ENCODE measurements around the gene RALGAPA2.

DNA sequence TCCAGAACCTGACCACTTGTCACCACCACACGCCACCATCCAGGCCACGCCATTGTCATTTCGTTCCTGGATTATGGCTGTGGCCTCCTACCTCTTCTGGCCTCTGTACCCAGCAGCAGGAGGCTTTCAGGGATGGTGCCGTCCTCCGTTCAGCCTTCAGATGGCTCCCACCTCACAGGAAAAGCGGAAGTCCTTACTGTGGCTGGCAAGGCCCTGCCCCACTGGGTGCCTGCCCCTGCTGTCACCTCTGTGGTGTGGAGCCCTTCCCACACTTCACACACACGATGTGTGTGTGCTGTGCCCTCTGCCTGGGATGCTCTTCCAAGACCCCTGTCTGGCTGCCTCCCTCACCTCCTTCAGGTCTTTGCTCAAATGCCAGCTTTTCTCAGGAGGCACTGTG, 275.1 kb downstream of the RALGAPA2 start:
- TF ChIP-seq POLR2AphosphoS5 (IDR thresholded peaks at IDR 0.05) (no peak), EP300 (IDR thresholded peaks at IDR 0.05) (no peak), POLR2A (IDR thresholded peaks at IDR 0.05) (no peak)
- TF ChIP-seq, protein P1, sequence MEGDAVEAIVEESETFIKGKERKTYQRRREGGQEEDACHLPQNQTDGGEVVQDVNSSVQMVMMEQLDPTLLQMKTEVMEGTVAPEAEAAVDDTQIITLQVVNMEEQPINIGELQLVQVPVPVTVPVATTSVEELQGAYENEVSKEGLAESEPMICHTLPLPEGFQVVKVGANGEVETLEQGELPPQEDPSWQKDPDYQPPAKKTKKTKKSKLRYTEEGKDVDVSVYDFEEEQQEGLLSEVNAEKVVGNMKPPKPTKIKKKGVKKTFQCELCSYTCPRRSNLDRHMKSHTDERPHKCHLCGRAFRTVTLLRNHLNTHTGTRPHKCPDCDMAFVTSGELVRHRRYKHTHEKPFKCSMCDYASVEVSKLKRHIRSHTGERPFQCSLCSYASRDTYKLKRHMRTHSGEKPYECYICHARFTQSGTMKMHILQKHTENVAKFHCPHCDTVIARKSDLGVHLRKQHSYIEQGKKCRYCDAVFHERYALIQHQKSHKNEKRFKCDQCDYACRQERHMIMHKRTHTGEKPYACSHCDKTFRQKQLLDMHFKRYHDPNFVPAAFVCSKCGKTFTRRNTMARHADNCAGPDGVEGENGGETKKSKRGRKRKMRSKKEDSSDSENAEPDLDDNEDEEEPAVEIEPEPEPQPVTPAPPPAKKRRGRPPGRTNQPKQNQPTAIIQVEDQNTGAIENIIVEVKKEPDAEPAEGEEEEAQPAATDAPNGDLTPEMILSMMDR (IDR thresholded peaks at IDR 0.05), result no peak
